Stimulated activated CD4-positive, alpha-beta T cell treated with anti-CD3 and anti-CD28 coated beads, Interleukin-1b, Interleukin-23, amount 100 ng/mL, for 1 hour (primary cell): ENCODE measurements around the gene DIAPH1.
A peak's percentile ranks its signal among the peaks of the same experiment; 100 is the strongest.

ENCODE experiments used
- DNase-seq, 2 donors: peaks; one replicate each; pipeline ENCODE4 v3.0.0-alpha.2; 2020; ENCODE audit warnings: low read depth in 2 of 2

The DIAPH1 gene

GRCh38 chr5:141560725-141561483 is 57.9 kb downstream of the DIAPH1 start:
- no peak for DNase-seq

- DNase-seq = no peak
Measured at GRCh38 chr5:141560151-141560550, 58.6 kb downstream of the DIAPH1 start.

GRCh38 chr5:141559461-141559860 is 59.3 kb downstream of the DIAPH1 start:
- no peak for DNase-seq

GRCh38 chr5:141558150-141558549 is 60.6 kb downstream of the DIAPH1 start:
- no peak for DNase-seq

GRCh38 chr5:141557681-141558136 is 61.1 kb downstream of the DIAPH1 start:
- peak; percentile 47 to 68 for DNase-seq

GRCh38 chr5:141547921-141548320 is 70.9 kb downstream of the DIAPH1 start:
- no peak for DNase-seq

GRCh38 chr5:141547488-141547887 is 71.3 kb downstream of the DIAPH1 start:
- DNase-seq = no peak

- DNase-seq = no peak
Measured at GRCh38 chr5:141543053-141543452, 75.7 kb downstream of the DIAPH1 start.

- no peak for DNase-seq
Measured at GRCh38 chr5:141534492-141535213, 84.1 kb downstream of the DIAPH1 start.

GRCh38 chr5:141533897-141534296 is 84.9 kb downstream of the DIAPH1 start:
- DNase-seq = no peak

GRCh38 chr5:141532726-141533125 is 86.1 kb downstream of the DIAPH1 start:
- no peak for DNase-seq

- DNase-seq = no peak
Measured at GRCh38 chr5:141529873-141530272, 88.9 kb downstream of the DIAPH1 start.

- no peak for DNase-seq
Measured at GRCh38 chr5:141529002-141529401, 89.8 kb downstream of the DIAPH1 start.

GRCh38 chr5:141528291-141528984 is 90.4 kb downstream of the DIAPH1 start:
- no peak for DNase-seq

GRCh38 chr5:141527426-141527825 is 91.4 kb downstream of the DIAPH1 start:
- no peak for DNase-seq

- DNase-seq = no peak
Measured at GRCh38 chr5:141525653-141526052, 93.1 kb downstream of the DIAPH1 start.

GRCh38 chr5:141524604-141525597 is 93.9 kb downstream of the DIAPH1 start:
- DNase-seq = peak in 1 of 2 donors; percentile 27

- DNase-seq = no peak
Measured at GRCh38 chr5:141523991-141524390, 94.8 kb downstream of the DIAPH1 start.

GRCh38 chr5:141522301-141522700 is 96.5 kb downstream of the DIAPH1 start:
- DNase-seq = no peak

GRCh38 chr5:141521244-141521781 is 97.5 kb downstream of the DIAPH1 start:
- DNase-seq = no peak
